GM19238 (cell line): ENCODE data around the gene TMEM273.

Experiments
- DNase-seq: peaks from one replicate; pipeline ENCODE4 v3.0.0; 2011; ENCODE audit warnings: low spot score; ENCODE audit not compliant: insufficient read length

TMEM273 gene

DNA sequence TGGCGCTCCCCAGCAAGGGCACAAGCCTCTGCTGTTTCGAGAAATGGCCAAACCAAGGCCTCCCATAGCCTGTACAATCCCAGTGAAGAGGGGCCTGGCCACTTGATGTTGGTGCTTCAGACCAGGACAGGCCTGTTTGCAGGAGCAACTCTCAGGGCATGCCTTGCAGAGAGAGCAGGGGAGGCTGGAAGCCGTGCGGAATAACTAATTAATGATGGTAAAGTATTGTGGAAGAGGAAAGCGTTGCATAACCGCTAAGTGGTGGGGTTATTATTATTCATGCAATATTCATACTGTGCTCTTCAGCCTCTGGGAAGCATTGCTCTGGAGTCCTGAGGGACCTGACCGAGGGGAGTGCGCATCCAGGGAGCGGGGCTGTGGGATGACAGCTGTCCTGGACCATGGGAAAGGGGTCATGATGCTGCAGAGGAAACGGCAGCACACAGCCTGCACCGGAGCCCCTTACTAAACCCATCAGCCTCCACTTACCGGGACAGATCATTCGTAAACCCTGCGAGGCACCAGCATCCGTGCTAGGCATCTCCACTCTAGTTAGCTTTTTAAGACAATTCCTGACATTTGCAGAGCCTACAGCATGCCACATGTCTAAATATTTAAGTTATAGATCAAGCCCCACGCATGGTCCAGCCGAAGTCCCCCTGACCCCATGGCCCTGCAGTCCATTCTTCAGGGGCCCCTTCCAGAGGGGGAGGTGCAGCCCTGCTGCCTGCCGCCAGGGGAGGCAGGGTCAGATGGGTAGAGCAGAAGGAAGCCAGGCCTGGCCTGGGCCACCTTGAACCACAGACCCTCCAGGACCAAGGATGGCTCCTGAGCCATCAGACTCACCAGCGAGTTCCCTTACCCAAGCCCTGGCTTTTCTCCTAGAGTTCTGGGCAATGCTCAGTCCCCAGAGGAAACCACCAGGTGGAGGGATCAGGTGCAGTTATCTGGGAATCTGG is 11.6 kb downstream of the TMEM273 start:
- DNase-seq, result no peak

DNA sequence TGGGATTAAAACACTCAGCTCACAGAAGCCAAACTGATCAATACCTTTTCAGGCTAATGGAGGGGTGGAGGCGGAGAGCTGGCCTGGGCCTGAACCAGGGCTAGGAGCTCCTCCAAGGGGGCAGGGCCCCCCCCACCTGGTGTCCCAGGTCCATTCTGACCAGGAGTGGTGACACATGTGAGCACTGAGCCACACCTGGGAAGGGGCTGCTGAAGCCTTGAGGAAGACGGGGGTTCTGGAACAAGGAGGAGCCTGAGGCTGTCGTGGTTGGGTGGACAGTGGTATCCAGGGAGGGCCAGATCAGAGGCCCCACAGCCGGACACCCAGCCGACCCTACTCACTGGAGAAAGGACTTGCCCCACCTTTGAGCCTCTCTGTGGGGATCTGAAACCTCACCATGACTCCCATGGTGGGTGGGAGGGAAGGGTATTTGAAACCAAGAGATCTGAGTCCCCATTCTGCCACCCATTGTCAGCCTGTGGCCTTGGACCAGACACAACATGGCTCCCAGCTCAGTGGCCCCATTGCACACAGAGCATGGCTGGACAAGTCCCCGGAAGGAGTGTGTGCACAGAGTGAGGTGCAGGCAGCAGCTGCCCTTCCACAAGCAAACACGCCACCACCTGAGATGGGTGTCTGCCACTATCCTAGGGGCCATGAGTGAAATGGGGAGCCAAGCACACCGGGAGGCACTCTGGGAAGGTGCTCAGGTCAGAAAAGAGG is 12.4 kb downstream of the TMEM273 start:
- no peak for DNase-seq

DNA sequence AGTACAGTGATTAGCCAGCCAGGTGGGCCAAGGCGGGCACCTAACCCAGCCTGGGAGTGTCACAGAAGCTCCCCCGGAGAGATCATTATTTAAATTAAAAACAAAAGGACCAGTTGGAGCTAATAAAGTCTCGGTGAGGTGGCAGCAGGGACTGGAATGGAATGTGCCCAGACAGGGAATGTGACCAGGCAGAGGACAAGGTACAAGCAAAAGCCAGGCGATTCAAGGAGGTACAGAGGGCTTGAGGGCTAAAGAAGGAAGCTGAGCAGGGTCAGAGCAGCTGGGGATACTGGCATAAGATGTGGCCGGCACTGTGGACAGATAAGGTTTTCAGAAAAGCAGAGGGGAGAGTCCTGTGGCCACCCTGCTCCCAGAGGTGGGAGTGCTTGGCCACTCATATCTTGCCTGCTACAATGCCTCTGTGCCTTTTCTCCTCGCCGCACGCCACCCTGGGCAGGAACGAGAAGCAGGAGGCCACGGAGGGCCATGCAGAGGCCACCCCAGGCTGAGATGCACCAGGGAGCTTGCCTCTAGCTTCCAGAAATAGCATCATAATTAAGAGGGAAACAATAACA is 13.2 kb downstream of the TMEM273 start:
- no peak for DNase-seq

DNA sequence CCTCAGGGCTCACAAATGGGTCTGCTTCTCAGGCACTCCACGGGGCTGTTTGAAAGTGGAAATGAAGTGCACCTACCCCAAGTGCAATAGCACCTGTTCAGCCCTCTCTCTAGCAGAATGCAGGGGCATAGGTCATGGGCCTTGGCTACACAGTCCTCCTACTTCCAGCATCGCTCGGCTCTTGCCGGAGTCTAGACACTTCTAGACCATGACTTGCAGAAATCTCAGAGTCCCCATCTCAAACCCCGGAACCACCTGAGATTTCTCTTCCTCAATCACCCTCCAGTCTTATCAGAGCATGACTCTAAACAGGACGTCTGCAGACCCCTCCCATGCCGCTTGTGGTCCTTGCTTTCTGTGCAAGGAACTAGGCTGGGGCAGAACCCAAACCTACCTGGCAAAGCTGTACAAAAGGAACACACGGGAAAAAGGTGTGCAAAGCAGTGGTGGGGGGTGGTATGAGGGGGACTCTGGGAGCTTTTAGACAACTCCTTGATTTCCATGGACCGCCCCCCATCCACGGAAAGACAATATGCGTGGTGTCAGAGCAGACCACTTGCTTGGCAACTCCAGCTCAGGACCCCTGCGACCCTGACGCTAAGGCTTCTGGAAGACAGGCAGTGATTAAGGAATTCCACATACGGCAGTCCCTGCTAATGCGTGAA is 13.8 kb downstream of the TMEM273 start:
- DNase-seq, result no peak

DNA sequence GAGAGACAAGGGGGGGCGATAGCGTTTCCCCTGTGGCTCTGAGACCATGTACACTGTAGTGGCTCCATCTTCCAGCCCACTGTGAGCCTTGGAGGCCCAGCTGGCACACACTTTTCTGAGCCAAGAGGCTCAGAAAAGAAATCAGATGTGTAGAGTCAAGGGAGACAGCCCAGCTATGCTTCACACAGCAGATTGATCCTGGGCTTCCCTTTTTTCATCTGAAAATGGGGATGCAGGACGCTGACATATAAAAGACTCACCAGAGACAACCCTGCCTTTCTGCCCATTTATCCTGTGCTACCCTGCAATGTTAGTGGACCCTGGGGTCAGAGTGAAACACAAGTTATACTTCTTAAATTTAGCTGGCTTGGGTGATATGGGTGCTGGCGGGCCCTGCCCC is 14.3 kb downstream of the TMEM273 start:
- no peak for DNase-seq

DNA sequence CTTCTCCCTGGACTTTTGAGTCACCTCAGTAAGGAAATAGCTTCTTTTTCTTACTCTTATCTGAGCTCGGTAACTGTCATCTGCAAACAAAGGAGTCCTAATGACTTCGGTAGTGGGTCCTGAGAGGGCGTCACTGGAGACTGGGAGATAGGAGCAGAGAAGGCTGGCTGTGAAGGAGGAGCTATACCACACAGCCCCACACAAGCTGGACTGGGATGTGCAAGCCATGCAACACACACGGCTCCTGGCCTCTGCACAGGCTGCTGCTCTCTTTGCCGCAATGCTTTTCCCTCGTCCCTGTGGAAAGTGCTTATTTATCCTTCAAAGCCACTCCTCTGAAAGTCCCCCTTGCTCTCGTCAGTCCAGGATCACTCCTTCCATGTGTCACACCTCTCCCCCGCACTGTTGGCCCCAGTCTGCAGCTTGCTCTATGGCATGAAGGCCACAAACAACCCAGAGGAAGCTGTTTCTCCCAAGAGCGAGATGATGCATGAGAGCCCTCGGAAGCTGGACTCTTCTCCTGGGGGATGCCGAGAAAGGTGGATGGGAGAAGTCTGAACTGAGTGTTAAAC is 14.9 kb downstream of the TMEM273 start:
- no peak for DNase-seq

DNA sequence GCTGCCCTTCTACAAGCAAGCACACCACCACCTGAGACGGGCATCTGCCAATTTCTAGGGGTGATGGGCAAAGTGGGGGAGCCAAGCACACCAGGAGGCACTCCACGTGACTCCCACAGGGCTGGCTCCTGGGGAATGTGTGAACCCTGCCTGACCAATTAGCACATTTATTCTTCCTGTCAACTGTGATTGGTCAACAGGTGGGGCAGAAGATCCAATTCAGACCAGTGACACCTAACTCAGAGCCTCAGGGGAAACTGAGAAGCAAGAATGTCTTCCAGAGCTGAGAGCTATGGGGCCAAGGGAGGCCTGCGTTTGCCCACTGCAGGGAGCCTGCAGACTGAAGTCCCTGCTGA is 15.4 kb downstream of the TMEM273 start:
- DNase-seq, result no peak

DNA sequence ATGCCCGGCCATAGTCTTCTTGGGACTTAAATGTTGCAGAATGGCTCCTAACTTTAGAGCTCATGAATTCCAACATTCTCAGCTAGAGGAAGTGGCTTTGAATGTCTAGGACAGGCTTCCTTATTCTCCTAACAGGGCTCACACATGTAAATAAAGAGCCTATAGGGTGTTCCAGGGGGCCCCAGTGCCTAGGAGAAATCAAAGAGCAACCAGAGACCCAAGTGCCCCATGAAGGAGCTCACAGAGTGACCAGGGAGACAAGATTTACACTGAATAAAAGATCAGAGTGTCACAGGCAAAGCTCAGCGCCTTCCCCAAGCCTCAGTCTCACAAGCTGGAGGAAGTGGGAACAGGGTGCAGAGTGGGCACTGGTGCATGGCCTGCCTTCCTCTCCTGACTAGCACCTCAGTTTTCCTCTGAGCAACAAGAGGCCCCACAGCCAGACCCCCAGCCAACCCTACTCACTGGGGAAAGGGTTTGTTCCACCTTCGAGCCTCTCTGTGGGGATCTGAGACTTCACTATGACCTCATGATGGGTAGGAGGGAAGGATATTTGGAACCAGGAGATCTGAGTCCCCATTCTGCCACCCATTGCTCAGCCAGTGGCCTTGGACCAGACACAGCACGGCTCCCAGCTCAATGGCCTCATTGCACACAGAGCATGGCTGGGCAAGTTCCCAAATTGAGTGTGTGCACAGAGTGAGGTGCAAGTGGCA is 16.0 kb downstream of the TMEM273 start:
- no peak for DNase-seq

DNA sequence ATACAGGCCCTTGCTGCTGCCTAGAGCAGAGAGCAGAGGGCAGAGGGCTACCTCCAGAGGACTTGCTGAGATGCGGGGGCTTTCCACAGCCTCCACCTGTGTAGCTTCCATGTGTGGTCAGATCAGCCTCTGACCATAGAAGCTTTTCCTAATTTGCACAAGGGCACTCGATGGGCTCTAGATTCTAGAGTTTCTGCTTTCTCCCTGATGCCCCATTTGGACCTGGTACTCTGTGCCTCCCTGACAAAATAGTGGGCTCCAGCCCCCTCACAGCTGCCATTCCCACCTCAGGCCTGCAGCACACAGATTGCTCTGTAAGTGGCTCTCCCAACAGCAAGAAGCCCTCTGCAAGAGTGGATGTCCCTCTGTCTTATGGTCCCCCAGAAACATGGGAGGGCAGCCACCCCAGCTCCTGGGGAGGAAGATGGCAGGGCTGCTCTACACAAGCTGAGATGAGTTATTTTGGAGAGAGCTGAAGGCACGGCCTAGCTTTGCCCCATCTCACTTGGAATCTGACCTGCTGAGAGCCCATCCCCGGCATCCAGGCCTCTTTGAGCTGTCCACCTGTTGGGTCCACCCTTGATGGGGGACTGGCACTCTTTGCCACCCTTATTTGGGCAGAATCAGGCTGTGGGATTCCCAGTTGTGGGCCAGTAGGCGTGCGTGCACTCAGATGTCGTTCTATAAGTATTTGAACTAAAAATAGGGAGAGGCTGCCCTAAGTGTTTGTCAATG is 16.7 kb downstream of the TMEM273 start:
- no peak for DNase-seq

DNA sequence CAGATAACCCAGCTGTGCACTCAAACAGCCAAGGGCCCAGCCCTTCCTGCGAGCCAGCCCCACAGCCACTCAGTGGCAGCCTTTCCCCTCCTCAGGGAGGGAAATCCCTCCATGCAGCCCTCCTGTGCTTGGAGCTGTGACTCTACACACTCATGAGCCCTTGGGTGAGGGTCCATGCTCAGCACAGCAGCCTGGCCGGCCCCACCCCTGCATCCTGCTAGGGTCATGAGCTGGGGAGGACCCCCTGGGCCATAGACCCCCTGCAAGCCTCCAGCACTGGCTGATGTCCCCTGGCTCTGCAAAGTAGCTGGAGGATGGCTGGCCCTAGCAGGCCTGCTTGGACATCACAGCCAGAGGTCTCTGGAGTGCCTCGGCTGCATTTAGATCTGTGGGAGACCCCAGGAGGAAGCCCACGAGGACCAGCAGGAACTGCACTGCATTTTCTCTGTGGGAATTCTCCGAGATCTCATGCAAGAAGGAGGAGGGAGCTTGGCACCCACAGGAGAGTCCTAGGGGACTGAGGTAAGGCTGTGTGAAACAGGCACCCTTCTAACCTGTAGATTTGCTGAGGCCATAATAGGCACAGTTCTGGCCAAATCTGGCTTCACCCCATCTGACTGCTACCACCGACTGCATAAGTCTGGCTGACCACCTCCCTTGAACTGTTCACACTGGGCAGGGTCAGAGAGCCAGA is 17.4 kb downstream of the TMEM273 start:
- no peak for DNase-seq

DNA sequence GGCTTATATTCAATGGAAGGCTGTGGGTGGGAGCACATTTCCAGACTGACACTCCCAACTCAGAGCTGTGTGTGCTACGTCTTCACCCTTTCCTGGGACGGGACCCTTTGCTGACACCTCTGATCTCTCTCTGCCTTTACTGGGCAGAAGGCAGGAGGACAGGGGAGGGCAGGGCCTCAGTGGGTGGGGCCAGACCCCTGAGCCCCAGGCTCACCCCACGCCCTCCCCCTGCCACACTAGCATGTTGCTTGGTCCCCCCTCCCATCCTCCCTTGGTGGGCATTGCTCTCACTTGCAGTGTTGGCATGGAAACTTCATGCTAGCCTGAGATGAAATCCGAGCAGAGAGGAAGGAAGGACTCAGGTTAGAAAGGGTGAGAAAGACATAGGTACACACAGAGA is 18.4 kb downstream of the TMEM273 start:
- DNase-seq, result no peak

DNA sequence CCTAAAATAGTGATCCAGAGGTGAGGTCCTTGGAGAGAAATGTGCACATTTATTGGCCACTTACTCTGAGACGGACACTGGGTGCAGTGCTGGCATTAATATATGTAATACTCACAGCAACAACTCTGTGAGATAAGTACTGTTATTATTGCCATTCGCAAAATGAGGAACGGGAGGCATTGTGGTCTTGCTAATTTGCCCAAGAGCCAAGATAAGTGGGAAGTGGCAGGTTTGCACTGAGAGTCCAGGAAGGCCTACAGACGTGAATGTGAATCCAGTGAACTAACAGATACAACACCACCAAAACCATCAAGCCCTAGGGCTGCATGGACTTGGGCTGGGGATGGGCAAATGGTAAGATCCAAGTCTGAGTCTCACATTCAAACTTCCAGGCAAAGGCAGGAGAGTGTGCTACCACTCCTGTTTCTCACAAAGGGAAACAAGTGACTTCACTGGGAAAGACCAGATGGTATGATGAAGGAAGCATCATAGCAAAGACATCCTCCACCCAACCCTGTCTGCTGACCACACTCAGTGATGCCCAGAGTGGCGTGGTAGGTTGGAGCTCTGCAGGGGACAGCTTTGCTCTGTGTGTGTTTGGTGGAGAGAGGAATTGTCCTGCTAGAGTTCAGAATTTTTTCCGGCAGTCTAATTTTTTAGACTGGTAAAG is 19.2 kb downstream of the TMEM273 start:
- no peak for DNase-seq

DNA sequence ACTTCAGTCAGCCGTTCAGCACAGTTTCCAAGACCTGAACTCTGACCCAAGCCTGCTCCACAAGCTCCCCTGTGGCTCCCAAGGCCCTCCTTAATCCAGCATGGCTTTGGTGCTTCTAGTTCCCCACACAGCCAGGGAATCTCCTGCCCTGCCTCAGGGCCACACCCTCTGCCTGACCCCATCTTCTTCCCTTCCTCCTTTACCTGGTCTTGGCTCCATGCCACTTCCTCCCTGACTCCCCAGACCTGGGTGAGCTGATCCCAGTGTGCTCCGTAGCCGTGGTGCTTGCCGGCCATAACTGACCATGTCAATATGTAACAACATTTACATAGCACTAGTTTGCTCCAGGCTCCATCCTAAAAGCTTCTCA is 20.0 kb downstream of the TMEM273 start:
- no peak for DNase-seq

DNA sequence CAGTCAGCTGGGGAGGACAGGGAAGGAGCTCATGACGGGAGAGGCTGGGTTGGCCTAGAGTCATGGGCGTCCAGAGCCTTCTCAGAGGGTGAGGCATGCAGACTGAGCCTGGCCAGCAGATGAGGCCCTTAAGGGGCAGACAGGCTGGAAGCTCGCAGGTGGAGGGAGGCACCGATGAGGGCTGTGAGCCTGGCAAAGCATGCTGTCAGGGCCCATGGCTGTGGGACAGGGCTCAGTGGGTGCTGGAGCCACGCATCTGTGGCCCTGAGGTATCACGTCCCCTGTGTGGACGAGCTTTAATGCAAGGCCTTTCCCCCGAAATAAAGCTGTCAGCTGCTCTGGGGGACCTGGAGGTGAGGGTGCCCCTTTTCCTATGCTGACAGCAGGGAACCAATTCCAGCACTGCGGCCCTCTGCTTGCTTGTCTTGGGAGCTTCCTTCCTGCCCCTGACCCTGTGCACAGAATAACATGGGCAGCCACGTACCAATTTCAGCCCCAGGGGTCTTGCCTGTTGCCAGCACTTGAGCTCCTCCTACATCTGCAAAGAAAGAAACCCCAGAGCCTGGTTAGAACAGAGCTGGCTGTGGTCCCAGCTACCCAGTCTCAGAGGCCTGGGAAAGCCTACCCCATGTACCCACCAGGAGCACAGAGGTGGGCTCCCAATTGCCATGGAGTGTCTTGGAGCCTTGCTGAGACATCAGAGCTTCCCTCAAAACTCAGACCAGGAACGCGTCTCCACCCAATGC is 20.6 kb downstream of the TMEM273 start:
- DNase-seq, result no peak

DNA sequence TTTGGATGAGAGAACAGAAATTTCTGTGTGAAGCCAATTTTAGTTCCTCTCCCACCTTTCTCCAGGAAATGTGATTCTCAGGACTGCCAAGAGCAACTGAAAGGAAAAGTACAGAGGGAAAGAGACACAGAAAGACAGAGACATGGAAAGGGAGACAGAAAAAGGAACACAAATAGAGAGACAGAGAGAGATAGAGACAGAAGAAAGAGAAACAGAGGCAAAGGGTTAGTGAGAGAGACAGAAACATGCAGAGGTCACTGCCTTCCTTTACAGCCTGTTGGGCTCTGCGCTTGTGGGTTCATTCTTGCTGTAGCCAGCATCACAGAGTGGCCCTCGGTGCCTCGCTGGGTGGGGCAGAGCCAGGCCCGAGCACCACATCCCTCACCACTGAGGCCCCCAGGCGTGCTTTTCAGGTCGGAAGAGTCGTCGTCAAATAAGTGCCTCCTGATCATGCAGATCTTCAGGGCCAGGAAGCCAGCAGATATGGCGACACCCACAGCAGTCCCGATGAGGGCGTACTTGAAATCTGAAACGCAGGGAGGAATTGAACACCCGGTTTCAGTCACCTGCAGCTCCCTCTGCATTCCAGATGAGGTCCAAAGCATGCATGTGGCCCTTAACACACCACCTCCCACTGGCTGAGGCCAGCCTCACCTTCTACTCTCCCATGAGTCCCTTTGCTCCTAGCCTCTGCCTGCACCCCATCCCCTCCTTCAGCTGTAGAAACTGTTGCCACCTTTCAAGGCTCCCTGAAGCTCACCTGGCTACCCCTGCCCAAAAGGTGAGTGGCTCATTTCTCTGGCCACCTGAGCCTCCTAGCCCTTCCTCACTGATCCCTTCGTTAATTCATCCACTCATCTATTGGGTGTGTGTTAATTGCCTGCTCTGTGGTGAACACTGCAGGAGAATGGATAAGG is 21.4 kb downstream of the TMEM273 start:
- DNase-seq, result no peak

DNA sequence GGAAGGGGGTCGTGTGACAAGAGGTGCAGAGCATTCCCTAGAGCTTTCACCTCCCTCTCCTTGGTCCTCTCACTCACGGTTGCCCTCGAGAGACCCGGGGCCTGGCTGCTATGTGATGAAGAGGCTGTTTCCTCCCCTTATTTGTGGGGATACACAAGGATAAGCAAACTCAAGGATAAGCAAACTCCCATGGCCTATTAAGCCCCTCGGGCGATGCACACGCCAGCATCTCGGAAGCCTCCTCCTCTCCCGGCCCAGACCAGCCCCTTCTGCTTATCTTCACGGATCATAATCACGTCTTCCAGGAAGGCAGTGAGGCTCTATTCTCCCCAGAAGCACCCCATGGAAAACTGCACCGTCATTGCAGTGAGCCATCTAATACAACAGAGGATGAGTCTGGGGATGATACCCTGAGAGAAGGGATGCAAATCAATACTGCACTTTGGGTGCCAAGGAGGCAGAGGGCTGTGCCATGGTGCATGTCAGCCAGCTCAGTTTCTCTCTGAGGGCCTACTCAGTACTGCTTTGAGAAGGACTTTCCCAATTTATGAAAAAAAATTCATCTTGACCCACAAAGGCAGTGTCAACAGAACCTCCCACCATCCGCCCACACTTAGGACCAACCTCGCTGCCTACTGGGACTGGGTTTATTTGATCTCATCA is 22.2 kb downstream of the TMEM273 start:
- no peak for DNase-seq

DNA sequence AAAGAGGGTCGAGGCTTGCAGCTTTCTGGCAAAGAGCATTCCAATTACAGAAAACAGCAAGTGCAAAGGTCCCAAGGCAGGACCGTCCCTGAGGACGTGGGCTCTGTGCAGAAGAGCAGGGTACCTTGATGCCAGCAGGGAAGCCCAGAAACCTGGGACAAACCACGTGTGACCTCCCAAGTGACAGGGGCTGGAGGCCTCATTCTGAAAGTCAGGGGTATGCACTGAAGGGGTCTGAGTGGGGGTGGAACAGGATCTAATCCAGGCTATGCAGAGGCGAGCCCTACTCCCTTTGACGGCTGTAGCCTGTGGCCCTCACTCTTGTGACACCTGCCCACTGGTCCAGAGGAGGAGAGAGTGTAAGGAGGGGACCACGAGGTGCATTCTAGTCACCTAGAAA is 22.9 kb downstream of the TMEM273 start:
- DNase-seq, result no peak
